ENCODE results near the gene MKRN2. TPM values are rescaled to one million over a fixed set of nuclear protein-coding genes. Genes with fewer than 3 reads are reported as not detected.

Gene MKRN2
- 29.6 and 34.2 TPM in 2 replicates for total RNA-seq

DNA sequence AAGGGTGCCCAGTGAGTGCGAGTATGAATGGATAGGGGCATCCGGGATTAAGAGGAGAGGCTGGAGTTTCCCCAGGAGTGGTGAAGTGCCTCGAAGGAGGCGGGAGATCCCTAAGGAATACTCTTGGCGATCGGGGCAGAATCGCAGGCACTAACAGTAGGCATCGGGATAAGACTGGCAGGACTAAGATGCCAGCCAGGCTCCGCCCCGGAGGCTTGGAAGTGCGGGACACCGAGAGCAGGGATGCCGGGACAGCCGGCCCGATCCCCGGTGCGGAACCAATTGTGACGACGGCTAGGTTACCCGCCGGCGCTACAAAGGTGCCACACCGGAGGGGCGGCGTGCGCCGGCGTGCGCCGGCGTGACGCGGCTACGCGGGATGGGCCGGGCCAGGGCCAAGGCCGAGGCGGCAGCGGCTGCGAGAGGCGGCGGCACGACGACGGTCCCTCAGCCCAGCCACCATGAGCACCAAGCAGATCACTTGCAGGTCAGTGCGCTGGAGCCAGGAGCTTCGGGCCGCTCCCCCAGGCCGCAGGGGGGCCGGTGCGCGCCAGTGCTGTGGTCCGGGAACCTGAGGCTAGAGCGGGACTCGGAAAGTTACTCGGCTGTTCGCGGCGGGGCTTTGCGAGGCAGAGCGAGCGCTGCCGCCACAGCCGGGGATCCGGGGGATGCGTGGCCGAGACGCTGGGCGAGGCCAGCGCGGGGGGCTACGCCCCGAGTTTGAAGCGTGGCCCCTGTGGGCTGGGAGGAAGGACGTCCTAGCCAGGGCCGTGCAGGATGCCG, at the start of gene MKRN2:
MKRN2 (plus strand) TSS at position 398 of the 783 bp plus-strand sequence; CDS start at position 462, 64 bp downstream.

GRCh38 chr3:12545473-12545791, 11.5 kb upstream of the MKRN2 start, which contains the start of gene MKRN2OS:
MKRN2OS (minus strand) TSS chr3:12545499; CDS start chr3:12545464, 35 bp downstream.

Other genes starting within 250 kb of the MKRN2 start
- gene TSEN2, start 72.6 kb upstream of the MKRN2 start, total RNA-seq: 13.3 and 26.9 TPM in 2 replicates
- gene MKRN2OS, start 11.6 kb upstream of the MKRN2 start, total RNA-seq: 1.7 and 2.2 TPM in 2 replicates
- gene RAF1, start 107.0 kb downstream of the MKRN2 start, total RNA-seq: 58.0 and 66.3 TPM in 2 replicates
- 18.8 and 21.4 TPM in 2 replicates for gene TMEM40, start 202.2 kb downstream of the MKRN2 start, total RNA-seq
- 2.2 and 3.6 TPM in 2 replicates for gene CAND2, start 239.6 kb downstream of the MKRN2 start, total RNA-seq